NOMO-1 (cell line): Measurements from ENCODE around the gene CAV2.

Source experiments
- DNase-seq, 2 experiments: peaks; one replicate each; lab custom pipeline; 2025; ENCODE audit not compliant: unreplicated experiment in 2 of 2; lab: John Stamatoyannopoulos, UW

The CAV2 gene

GRCh38 chr7:116545411-116545993 lies 46.0 kb downstream of the CAV2 start:
- no peak for DNase-seq

- no peak for DNase-seq
Measured at GRCh38 chr7:116546054-116546453, 46.5 kb downstream of the CAV2 start.

GRCh38 chr7:116546916-116547315 lies 47.4 kb downstream of the CAV2 start:
- no peak for DNase-seq

- DNase-seq: no peak
Measured at GRCh38 chr7:116547347-116547746, 47.8 kb downstream of the CAV2 start.

GRCh38 chr7:116548506-116548905 lies 49.0 kb downstream of the CAV2 start:
- DNase-seq: no peak

DNA sequence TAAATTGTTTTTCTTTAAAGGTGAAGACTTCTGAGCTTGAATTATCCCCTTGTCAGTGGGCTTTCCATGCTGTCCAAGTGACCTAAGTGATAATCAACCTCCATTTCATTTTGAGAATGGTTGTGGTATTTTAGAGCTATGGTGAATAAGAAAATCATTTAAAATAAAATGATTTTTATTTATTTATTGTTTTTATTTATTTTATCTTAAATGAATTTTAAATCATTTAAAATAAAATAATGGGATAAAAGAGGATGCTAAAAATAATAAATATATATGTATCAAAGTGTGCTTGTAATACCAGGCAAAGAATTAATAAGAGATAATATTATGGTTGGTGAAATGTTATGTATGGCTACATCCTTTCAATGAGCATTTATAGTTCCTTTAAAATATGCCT lies 49.8 kb downstream of the CAV2 start:
- no peak for DNase-seq

DNA sequence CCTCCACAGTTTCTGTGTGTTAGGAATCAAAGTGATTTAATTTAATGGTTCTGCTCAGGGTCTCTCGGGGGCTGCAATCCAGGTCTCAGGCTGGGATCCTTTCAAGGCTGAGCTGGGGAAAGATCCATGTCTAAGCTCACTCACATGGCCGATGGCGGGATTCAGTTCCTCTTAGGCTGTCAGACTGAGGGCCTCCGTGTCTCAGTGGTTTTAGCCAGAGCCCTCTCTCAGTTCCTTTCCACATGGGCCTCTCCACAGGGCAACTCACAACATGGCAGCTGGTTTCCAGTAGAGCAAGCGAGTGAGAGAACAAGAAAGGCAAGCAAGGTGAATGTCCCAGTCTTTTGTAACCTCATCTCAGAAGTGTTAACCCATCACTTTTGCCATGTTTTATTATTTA lies 52.2 kb downstream of the CAV2 start:
- DNase-seq: no peak

DNA sequence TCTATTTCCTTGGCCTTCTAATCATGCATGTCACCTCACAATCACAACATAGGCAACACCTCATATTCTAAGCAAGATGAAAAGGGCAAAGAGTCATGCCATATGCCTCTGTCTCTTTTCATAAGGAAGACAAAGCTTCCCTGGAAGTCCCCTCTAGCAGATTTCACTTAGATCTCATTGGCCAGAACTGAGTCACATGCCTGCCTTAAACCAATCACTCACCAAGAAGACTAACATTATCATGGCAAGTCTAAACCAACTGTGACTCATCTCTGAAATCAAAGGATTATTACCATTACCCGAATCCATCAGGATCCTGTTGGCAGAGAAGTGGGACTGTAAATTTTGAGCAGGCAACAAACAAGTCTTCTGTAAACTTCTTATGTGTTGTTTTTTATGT lies 53.1 kb downstream of the CAV2 start:
- no peak for DNase-seq

DNA sequence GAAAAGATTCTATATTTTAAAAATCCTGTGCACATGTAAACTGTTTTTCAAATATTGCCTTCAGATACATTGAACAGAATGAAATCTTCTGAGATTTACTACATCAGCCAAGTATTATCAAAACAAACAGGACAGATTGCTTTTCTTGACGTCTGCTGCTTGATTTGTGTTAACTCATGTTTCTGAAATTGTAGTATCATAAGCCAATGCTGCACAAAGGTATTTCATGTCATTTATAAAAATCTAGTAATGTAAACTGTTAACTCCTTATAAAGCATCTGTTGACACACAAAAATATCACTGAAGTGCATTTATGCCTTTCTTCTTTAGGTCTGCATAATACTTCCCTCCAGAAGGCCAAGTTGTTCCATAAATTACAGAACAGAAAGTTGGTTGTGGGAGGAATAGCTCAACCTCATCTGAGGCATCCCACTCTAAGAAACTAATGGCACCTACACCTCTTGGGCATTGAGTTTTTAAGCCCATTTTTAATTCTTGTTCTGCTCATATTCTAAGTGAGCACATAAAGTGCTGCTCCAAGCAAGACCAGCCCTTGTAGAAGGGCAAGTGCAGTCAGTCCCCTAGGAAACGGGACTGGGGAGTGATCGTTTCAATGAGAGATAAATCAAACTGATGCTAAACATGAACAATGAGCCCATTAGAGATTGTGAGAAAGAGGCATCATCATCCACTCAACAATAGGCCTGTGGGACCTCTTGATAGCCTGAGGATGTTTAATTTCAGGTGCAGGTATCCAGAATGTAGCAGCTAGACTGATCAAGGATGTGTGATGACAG lies 53.8 kb downstream of the CAV2 start:
- DNase-seq: no peak

GRCh38 chr7:116554436-116554835 lies 54.9 kb downstream of the CAV2 start:
- DNase-seq: no peak

DNA sequence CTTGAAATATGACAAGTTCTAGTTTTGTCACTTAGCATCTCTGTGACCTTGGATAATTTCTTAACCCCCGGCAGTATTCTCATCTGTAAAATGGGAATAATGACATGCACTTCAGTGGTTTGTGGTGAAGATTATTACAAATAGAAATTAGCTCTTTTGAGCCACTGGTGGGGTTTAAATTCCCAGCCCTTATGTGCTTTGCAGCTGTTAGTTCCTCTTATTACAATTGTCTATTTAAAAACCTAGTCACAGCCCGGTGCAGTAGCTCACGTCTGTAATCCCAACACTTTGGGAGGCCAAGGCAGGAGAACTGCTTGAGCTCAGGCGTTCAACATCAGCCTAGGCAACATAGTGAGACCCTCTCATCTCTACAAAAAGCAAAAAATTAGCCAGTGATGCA lies 55.4 kb downstream of the CAV2 start:
- no peak for DNase-seq

- DNase-seq: no peak
Measured at GRCh38 chr7:116557066-116557585, 57.6 kb downstream of the CAV2 start.

DNA sequence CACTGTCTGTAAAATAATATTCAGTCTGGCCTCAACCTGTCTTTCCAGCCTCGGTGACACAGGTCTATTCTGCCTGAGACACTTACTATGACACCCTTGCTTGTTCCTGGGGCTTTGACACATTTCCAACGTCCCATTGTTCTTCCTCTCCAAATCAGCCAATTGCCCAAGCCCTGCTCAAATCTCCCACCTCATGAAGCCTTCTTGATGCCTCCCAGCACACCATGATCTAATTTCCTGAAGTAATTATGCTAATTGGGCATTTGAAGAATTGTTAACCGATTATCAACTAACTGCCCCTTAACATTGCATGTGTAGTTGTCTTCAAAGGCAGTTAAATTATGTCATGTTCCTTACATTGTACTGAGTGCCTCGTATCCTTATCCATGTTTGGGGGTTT lies 58.4 kb downstream of the CAV2 start:
- DNase-seq: no peak
